Esophagus squamous epithelium (tissue), 5 donors: ENCODE measurements around the gene GPD1. TPM values are rescaled to one million over a fixed set of nuclear protein-coding genes. Genes with fewer than 3 reads are reported as not detected.
A peak's percentile ranks its signal among the peaks of the same experiment; 100 is the strongest.

Experiments
- DNase-seq: peaks from one replicate; lab custom pipeline; 2025; lab: John Stamatoyannopoulos, UW
- H3K27ac ChIP-seq, 4 donors: fragments of 200-600 bp; sonication (generic); one replicate each; pipeline ENCODE4 v1.5.1; 2016 to 2019; ENCODE audit warnings: mild to moderate bottlenecking in 1 of 4
- H3K27me3 ChIP-seq, 4 donors: fragments of 200-600 bp; sonication (generic); 1 replicate in 3 of 4; 2 replicates in 1 of 4; pipeline versions ENCODE4 v1.5.1 to v1.6.0; 2017 to 2021; ENCODE audit warnings: antibody characterized with exemption in 1 of 4
- H3K36me3 ChIP-seq, 3 donors: fragments of 200-600 bp; sonication (generic); one replicate each; pipeline ENCODE4 v1.5.1; 2016 to 2019
- H3K4me1 ChIP-seq, 3 donors: fragments of 200-600 bp; sonication (generic); one replicate each; pipeline ENCODE4 v1.5.1; 2017 to 2019
- H3K4me3 ChIP-seq, 4 donors: fragments of 200-600 bp; sonication (generic); 1 replicate in 3 of 4; 2 replicates in 1 of 4; pipeline ENCODE4 v1.5.1; 2016 to 2019; ENCODE audit warnings: mild to moderate bottlenecking in 2 of 4, moderate library complexity in 1 of 4
- H3K9me3 ChIP-seq, 3 donors: fragments of 200-600 bp; sonication (generic); one replicate each; pipeline ENCODE4 v1.5.1; 2016 to 2019
- CTCF ChIP-seq, 6 experiments: fragments of 450-650 bp in 4 of 6; fragments of 200-600 bp in 2 of 6; sonication (generic) in 2 of 6; IDR thresholded peaks; one replicate each; pipeline ENCODE4 v1.5.1; 2016 to 2019; ENCODE audit warnings: antibody characterized with exemption in 6 of 6, mild to moderate bottlenecking in 4 of 6, moderate library complexity in 4 of 6
- POLR2A ChIP-seq, 4 donors: fragments of 450-650 bp; IDR thresholded peaks; one replicate each; pipeline ENCODE4 v1.6.1; 2017; ENCODE audit warnings: antibody characterized with exemption in 4 of 4, mild to moderate bottlenecking in 4 of 4, moderate library complexity in 3 of 4
- WGBS, 2 donors: methylation state at CpG; one replicate each; pipeline ENCODE4 v1.1.5; 2018; 5-methylcytosine and 5-hydroxymethylcytosine counted together
- intact Hi-C: fragments of 100-400 bp; cut with DNase I; formaldehyde crosslinking; loops from one replicate; pipeline ENCODE4 v1.15.0; 2022
- total RNA-seq, 4 donors: library from RNA; depleted of rRNA; stranded (reverse); fragments of >200 nt; gene quantifications; one replicate each; pipeline ENCODE4 v1.1.0, GENCODE V29; 2016
- donor health status: DM: yes; HTN: yes; CAD: no.

GPD1 gene
- total RNA-seq, 4 donors from 2014 or later = 0.38 to 0.53 (median 0.44) TPM; not detected in 1

GRCh38 chr12:50107416-50108268, 3.8 kb downstream of the GPD1 start:
- WGBS, 2 donors = 94 to 95% methylated on average over 13 to 16 of the region's 17 CpGs
- Histone ChIP-seq H3K9me3 (no peaks in the 10 kb centered on the region), H3K27me3 (no peaks in the 10 kb centered on the region), H3K36me3 (no peaks in the 10 kb centered on the region), H3K27ac (no peak overlapping the region), H3K4me1 (peaks cover 33 to 50% (median 33%) of the 10 kb centered on the region in 3 donors), H3K4me3 (no peak overlapping the region)
- intact Hi-C loops = no loop called here
- no peak for DNase-seq
- TF ChIP-seq CTCF (IDR thresholded peaks at IDR 0.05) (no peak), POLR2A (IDR thresholded peaks at IDR 0.05) (no peak)

- H3K4me1 ChIP-seq = peaks cover 28 to 55% (median 39%) of the 10 kb centered on the region in 3 donors
- H3K9me3 ChIP-seq = no peaks in the 10 kb centered on the region
- WGBS, 2 donors = 83 to 100% methylated on average over 2 of the region's 3 CpGs
- intact Hi-C loops = no loop called here
- H3K4me3 ChIP-seq = no peak overlapping the region
- H3K27me3 ChIP-seq = no peaks in the 10 kb centered on the region
- no peak for TF ChIP-seq POLR2A (IDR thresholded peaks at IDR 0.05)
- no peak for TF ChIP-seq CTCF (IDR thresholded peaks at IDR 0.05)
- DNase-seq = no peak
- H3K27ac ChIP-seq = peak overlapping the region; percentile 76 to 95 (median 85)
- no peaks in the 10 kb centered on the region for H3K36me3 ChIP-seq
These were observed 5.5 kb downstream of the GPD1 start for GRCh38 chr12:50109319-50109718.

GRCh38 chr12:50110127-50110761, 6.4 kb downstream of the GPD1 start:
- Histone ChIP-seq H3K36me3 (no peaks in the 10 kb centered on the region), H3K9me3 (no peaks in the 10 kb centered on the region), H3K27me3 (no peaks in the 10 kb centered on the region), H3K4me1 (peaks cover 27 to 54% (median 38%) of the 10 kb centered on the region in 3 donors), H3K27ac (peak overlapping the region; percentile 76 to 95 (median 85)), H3K4me3 (peak overlapping the region in 1 of 4 donors; percentile 78)
- no peak for DNase-seq
- intact Hi-C loops = no loop called here
- TF ChIP-seq POLR2A (IDR thresholded peaks at IDR 0.05) = no peak
- TF ChIP-seq CTCF (IDR thresholded peaks at IDR 0.05) = no peak
- 29 to 34% methylated on average over 6 to 7 of the region's 8 CpGs for WGBS, 2 donors

- Histone ChIP-seq H3K27ac (peak overlapping the region; percentile 76 to 95 (median 85)), H3K9me3 (no peaks in the 10 kb centered on the region), H3K36me3 (peaks cover 0 to 6% (median 0%) of the 10 kb centered on the region in 3 donors), H3K27me3 (no peaks in the 10 kb centered on the region), H3K4me3 (peak overlapping the region; percentile 13 to 90 (median 80)), H3K4me1 (peaks cover 27 to 57% (median 38%) of the 10 kb centered on the region in 3 donors)
- DNase-seq = no peak
- TF ChIP-seq CTCF (IDR thresholded peaks at IDR 0.05) = no peak
- TF ChIP-seq POLR2A (IDR thresholded peaks at IDR 0.05) = peak in 1 of 4 donors; percentile 25
- WGBS, 2 donors = 0% methylated on average over 1 of the region's 7 CpGs
- intact Hi-C loops = no loop called here
These were observed 7.0 kb downstream of the GPD1 start for GRCh38 chr12:50110762-50111351.
